ENCODE data around the gene GTF2F2.

GRCh38 chr13:45219938-45220375 lies 99.6 kb downstream of the GTF2F2 start:
- TF ChIP-seq, protein P1, sequence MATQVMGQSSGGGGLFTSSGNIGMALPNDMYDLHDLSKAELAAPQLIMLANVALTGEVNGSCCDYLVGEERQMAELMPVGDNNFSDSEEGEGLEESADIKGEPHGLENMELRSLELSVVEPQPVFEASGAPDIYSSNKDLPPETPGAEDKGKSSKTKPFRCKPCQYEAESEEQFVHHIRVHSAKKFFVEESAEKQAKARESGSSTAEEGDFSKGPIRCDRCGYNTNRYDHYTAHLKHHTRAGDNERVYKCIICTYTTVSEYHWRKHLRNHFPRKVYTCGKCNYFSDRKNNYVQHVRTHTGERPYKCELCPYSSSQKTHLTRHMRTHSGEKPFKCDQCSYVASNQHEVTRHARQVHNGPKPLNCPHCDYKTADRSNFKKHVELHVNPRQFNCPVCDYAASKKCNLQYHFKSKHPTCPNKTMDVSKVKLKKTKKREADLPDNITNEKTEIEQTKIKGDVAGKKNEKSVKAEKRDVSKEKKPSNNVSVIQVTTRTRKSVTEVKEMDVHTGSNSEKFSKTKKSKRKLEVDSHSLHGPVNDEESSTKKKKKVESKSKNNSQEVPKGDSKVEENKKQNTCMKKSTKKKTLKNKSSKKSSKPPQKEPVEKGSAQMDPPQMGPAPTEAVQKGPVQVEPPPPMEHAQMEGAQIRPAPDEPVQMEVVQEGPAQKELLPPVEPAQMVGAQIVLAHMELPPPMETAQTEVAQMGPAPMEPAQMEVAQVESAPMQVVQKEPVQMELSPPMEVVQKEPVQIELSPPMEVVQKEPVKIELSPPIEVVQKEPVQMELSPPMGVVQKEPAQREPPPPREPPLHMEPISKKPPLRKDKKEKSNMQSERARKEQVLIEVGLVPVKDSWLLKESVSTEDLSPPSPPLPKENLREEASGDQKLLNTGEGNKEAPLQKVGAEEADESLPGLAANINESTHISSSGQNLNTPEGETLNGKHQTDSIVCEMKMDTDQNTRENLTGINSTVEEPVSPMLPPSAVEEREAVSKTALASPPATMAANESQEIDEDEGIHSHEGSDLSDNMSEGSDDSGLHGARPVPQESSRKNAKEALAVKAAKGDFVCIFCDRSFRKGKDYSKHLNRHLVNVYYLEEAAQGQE (IDR thresholded peaks at IDR 0.05; ENCODE audit: low read depth) = no peak
- no peak for TF ChIP-seq EZH2phosphoT487 (IDR thresholded peaks at IDR 0.05; ENCODE audit: borderline replicate concordance)
- peak; percentile 21 for TF ChIP-seq YY1 (IDR thresholded peaks at IDR 0.05; ENCODE audit: extremely low read depth, insufficient replicate concordance, low read depth, low read length)
- no peak for TF ChIP-seq POLR2A (IDR thresholded peaks at IDR 0.05; ENCODE audit: borderline replicate concordance, extremely low read depth, insufficient read depth, insufficient read length)
- 0 out of 2 replicates have a peak, but pooled peaks have one; percentile 18 for TF ChIP-seq EGR1 (IDR thresholded peaks at IDR 0.05; ENCODE audit: low read depth)
- peak; percentile 89 for TF ChIP-seq SP1 (IDR thresholded peaks at IDR 0.05; ENCODE audit: low read depth)
- no peak for TF ChIP-seq EZH2 (IDR thresholded peaks at IDR 0.05)

Measured in HCT116 (cell line).